T-cell (primary cell): Measurements from ENCODE around the gene MED26. TPM values are rescaled to one million over a fixed set of nuclear protein-coding genes. Genes with fewer than 3 reads are reported as not detected.

Experiments used
- ATAC-seq, 4 experiments: fragments of 200-7000 bp in 3 of 4; fragments of 150-1000 bp in 1 of 4; cut with Tn5 transposase; replicated peaks in 1 of 4; 1 replicate in 3 of 4; 2 replicates in 1 of 4; pipeline ENCODE4 v1.10.0; 2021; ENCODE audit warnings: moderate library complexity in 3 of 4, mild to moderate bottlenecking in 2 of 4, moderate number of reproducible peaks in 1 of 4
- CTCF ChIA-PET, 2 donors: fragments of 300-600 bp; sonication (Branson Sonifier 250); formaldehyde crosslinking; loops; one replicate each; lab custom pipeline; 2022; ENCODE audit warnings: antibody characterized with exemption in 2 of 2; lab: Charles Lee
- POLR2A ChIA-PET, 2 donors: fragments of 300-600 bp; sonication (Branson Sonifier 250); formaldehyde crosslinking; loops; one replicate each; lab custom pipeline; 2022; ENCODE audit warnings: antibody characterized with exemption in 2 of 2; lab: Charles Lee
- DNase-seq, 35 experiments: peaks; one replicate each; pipeline versions ENCODE4 v3.0.0 to v3.0.0-alpha.2; 2013 to 2023
- H3K27ac ChIP-seq: one replicate; pipeline ENCODE4 v1.5.1; 2013; ENCODE audit warnings: low read length
- H3K27me3 ChIP-seq, 2 experiments: replicated peaks in 1 of 2; 1 replicate in 1 of 2; 2 replicates in 1 of 2; pipeline versions ENCODE4 v1.6.1 to v1.7.0; 2013; ENCODE audit warnings: low read length in 1 of 2, mixed read lengths in 1 of 2; ENCODE audit not compliant: control insufficient read depth in 2 of 2, insufficient read depth in 2 of 2; ENCODE audit errors: extremely low read depth in 1 of 2
- H3K36me3 ChIP-seq, 2 donors: 1 replicate in 1 of 2; 2 replicates in 1 of 2; pipeline versions ENCODE4 v1.6.1 to v1.7.0; 2013; ENCODE audit warnings: low read length in 1 of 2; ENCODE audit not compliant: control insufficient read depth in 2 of 2, insufficient read depth in 1 of 2; ENCODE audit errors: extremely low read depth in 1 of 2
- H3K4me1 ChIP-seq, 2 experiments: 1 replicate in 1 of 2; 2 replicates in 1 of 2; pipeline versions ENCODE4 v1.6.1 to v1.7.0; 2013; ENCODE audit warnings: low read length in 2 of 2, mixed read lengths in 1 of 2; ENCODE audit not compliant: insufficient read depth in 2 of 2, control insufficient read depth in 1 of 2; ENCODE audit errors: extremely low read depth in 1 of 2
- H3K4me3 ChIP-seq, 2 donors: 1 replicate in 1 of 2; 2 replicates in 1 of 2; pipeline versions ENCODE4 v1.5.1 to v1.7.0; 2013; ENCODE audit warnings: mild to moderate bottlenecking in 2 of 2, low read length in 1 of 2, moderate library complexity in 1 of 2; ENCODE audit not compliant: control insufficient read depth in 1 of 2; ENCODE audit errors: extremely low read depth in 1 of 2
- H3K9me3 ChIP-seq: 2 replicates; pipeline ENCODE4 v1.7.0; 2013
- H3K27ac Mint-ChIP-seq, 2 donors: one replicate each; pipeline ENCODE4 v1.8.0; 2020 to 2021; ENCODE audit warnings: mild to moderate bottlenecking in 2 of 2, mixed read lengths in 2 of 2
- H3K27me3 Mint-ChIP-seq, 2 donors: one replicate each; pipeline ENCODE4 v1.8.0; 2021 to 2022; ENCODE audit warnings: mixed read lengths in 2 of 2
- H3K36me3 Mint-ChIP-seq: one replicate; pipeline ENCODE4 v1.8.0; 2021; ENCODE audit warnings: mixed read lengths
- H3K4me1 Mint-ChIP-seq, 3 donors: one replicate each; pipeline ENCODE4 v1.8.0; 2020 to 2022; ENCODE audit warnings: mixed read lengths in 3 of 3, mild to moderate bottlenecking in 1 of 3
- H3K4me3 Mint-ChIP-seq, 3 donors: one replicate each; pipeline ENCODE4 v1.8.0; 2020 to 2022; ENCODE audit warnings: mild to moderate bottlenecking in 3 of 3, mixed read lengths in 3 of 3, moderate library complexity in 3 of 3
- H3K9me3 Mint-ChIP-seq, 3 donors: one replicate each; pipeline ENCODE4 v1.8.0; 2020 to 2022; ENCODE audit warnings: mixed read lengths in 3 of 3
- WGBS: methylation state at CpG from one replicate; pipeline ENCODE4 v1.1.5; 2013; ENCODE audit warnings: missing lambda C conversion rate; ENCODE audit not compliant: insufficient coverage; 5-methylcytosine and 5-hydroxymethylcytosine counted together
- total RNA-seq, 35 experiments: library from RNA in 6 of 35; stranded (reverse) in 6 of 35; fragments of 120-200 nt in 1 of 35; gene quantifications; one replicate each; pipeline versions ENCODE4 v1.2.1 to v1.2.4 and lab custom pipeline; 2013 to 2026

The MED26 gene
- total RNA-seq, 5 donors from 2014 or later (not counting 1 experiment from before 2014, with no cell fraction given) = 14.7 to 42.0 (median 21.1) TPM

- H3K4me3 ChIP-seq = peak within 1 kb of the TSS; percentile 91 to 98
- H3K9me3 ChIP-seq = no peaks in the 10 kb centered on the region
- Mint-ChIP-seq H3K9me3 (no peaks in the 10 kb centered on the region), H3K4me3 (peak within 1 kb of the TSS; percentile 93 to 98 (median 93)), H3K27me3 (no peaks in the 10 kb centered on the region), H3K36me3 (peaks cover 17% of the 10 kb centered on the region), H3K27ac (peak within 1 kb of the TSS; percentile 94 to 100), H3K4me1 (peaks cover 28 to 50% (median 43%) of the 10 kb centered on the region in 3 donors)
- ATAC-seq (peak in 2 of 4 experiments; percentile 10 to 12), DNase-seq (peak in 26 of 35 experiments; percentile 0 to 61 (median 16))
- under 1% methylated on average over 64 of the region's 76 CpGs for WGBS
- peaks cover 11 to 27% of the 10 kb centered on the region in 2 donors for H3K36me3 ChIP-seq
- ChIA-PET CTCF (interaction anchor here in 1 of 2 donors (0.7 to 1.1 kb wide), 3 partner anchors 8 to 165 kb away, joined by 3 to 4 read pairs (median 3); partner anchors contain the start of genes C19orf44 and CALR3), POLR2A (interaction anchor here in 1 of 2 donors (0.7 to 1.1 kb wide), 2 partner anchors 95 to 1198 kb away, joined by 5 to 7 read pairs; no protein-coding TSS in a partner anchor)
- H3K27me3 ChIP-seq = peaks cover 0 to 7% of the 10 kb centered on the region in 2 experiments
- H3K27ac ChIP-seq = peak within 1 kb of the TSS; percentile 74
- peaks cover 7 to 48% of the 10 kb centered on the region in 2 experiments for H3K4me1 ChIP-seq
These were observed 32.9 kb upstream of the MED26 start, which contains the start of gene TMEM38A for GRCh38 chr19:16660763-16661479. TSS of gene TMEM38A (plus strand) at chr19:16661139. CDS start at chr19:16661218, 79 bp downstream.

- Mint-ChIP-seq H3K9me3 (no peaks in the 10 kb centered on the region), H3K27ac (peak within 1 kb of the TSS; percentile 94 to 100), H3K27me3 (no peaks in the 10 kb centered on the region), H3K4me1 (peaks cover 28 to 52% (median 44%) of the 10 kb centered on the region in 3 donors), H3K36me3 (peaks cover 18% of the 10 kb centered on the region), H3K4me3 (peak within 1 kb of the TSS; percentile 93 to 98 (median 93))
- Histone ChIP-seq H3K27me3 (peaks cover 0 to 7% of the 10 kb centered on the region in 2 experiments), H3K36me3 (peaks cover 15 to 33% of the 10 kb centered on the region in 2 donors), H3K4me1 (peaks cover 7 to 48% of the 10 kb centered on the region in 2 experiments), H3K9me3 (no peaks in the 10 kb centered on the region), H3K4me3 (peak within 1 kb of the TSS; percentile 91 to 98), H3K27ac (peak within 1 kb of the TSS; percentile 74)
- ATAC-seq (peak; percentile 96 to 98 (median 97)), DNase-seq (peak; percentile 95 to 99 (median 98))
- ChIA-PET POLR2A (interaction anchor here (0.5 to 1.0 kb wide), 5 partner anchors 76 to 1534 kb away, joined by 3 to 12 read pairs (median 5); partner anchors contain the start of genes C19orf44 (in 1 of the 2) and CALR3 (in 1 of the 2)), CTCF (interaction anchor here in 1 of 2 donors (0.6 to 1.1 kb wide), 5 partner anchors 9 to 589 kb away, joined by 3 to 6 read pairs (median 4); partner anchors contain the start of genes C19orf44 and CALR3)
- WGBS = under 1% methylated on average over 54 of the region's 60 CpGs
These were observed 32.1 kb upstream of the MED26 start, which contains the start of gene SMIM7 for GRCh38 chr19:16659832-16660708. TSS of gene SMIM7 (minus strand) at chr19:16660144. CDS start at chr19:16660110, 34 bp downstream.

- peak in 2 of 35 experiments; percentile 5 to 13 for DNase-seq
- peaks cover 15 to 39% of the 10 kb centered on the region in 2 donors for H3K36me3 ChIP-seq
- 5% methylated on average over 11 of the region's 14 CpGs for WGBS
- CTCF ChIA-PET = interaction anchor here in 1 of 2 donors (0.6 to 0.8 kb wide), 3 partner anchors 13 to 589 kb away, joined by 3 to 6 read pairs (median 4); no protein-coding TSS in a partner anchor
- H3K27ac ChIP-seq = peak overlapping the region; percentile 74
- Mint-ChIP-seq H3K4me3 (peak overlapping the region; percentile 93 to 98 (median 93)), H3K4me1 (peaks cover 28 to 55% (median 44%) of the 10 kb centered on the region in 3 donors), H3K27me3 (no peaks in the 10 kb centered on the region), H3K9me3 (no peaks in the 10 kb centered on the region), H3K27ac (peak overlapping the region; percentile 94 to 100), H3K36me3 (peaks cover 23% of the 10 kb centered on the region)
- peaks cover 0 to 7% of the 10 kb centered on the region in 2 experiments for H3K27me3 ChIP-seq
- H3K4me1 ChIP-seq = peaks cover 7 to 48% of the 10 kb centered on the region in 2 experiments
- H3K9me3 ChIP-seq = no peaks in the 10 kb centered on the region
- H3K4me3 ChIP-seq = peak overlapping the region; percentile 91 to 98
- no peak for ATAC-seq
- POLR2A ChIA-PET = interaction anchor here (0.5 to 1.0 kb wide), 4 partner anchors 75 to 1533 kb away, joined by 3 to 12 read pairs (median 6); partner anchors contain the start of genes C19orf44 (in 1 of the 2) and CALR3 (in 1 of the 2)
These were observed 31.4 kb upstream of the MED26 start for GRCh38 chr19:16659464-16659831.

- H3K9me3 ChIP-seq = no peaks in the 10 kb centered on the region
- H3K4me3 ChIP-seq = no peak overlapping the region
- POLR2A ChIA-PET = no interaction called here
- Mint-ChIP-seq H3K36me3 (peaks cover 37% of the 10 kb centered on the region), H3K4me3 (peak overlapping the region in 1 of 3 donors; percentile 40), H3K27ac (no peak overlapping the region), H3K27me3 (no peaks in the 10 kb centered on the region), H3K4me1 (peaks cover 22 to 53% (median 44%) of the 10 kb centered on the region in 3 donors), H3K9me3 (no peaks in the 10 kb centered on the region)
- ATAC-seq = no peak
- peaks cover 7 to 42% of the 10 kb centered on the region in 2 experiments for H3K4me1 ChIP-seq
- peaks cover 0 to 7% of the 10 kb centered on the region in 2 experiments for H3K27me3 ChIP-seq
- peaks cover 20 to 59% of the 10 kb centered on the region in 2 donors for H3K36me3 ChIP-seq
- CTCF ChIA-PET = no interaction called here
- no peak for DNase-seq
- no peak overlapping the region for H3K27ac ChIP-seq
- WGBS = no CpG with 5 or more reads among the region's 5 CpGs
These were observed 29.4 kb upstream of the MED26 start for GRCh38 chr19:16657384-16657783.

GRCh38 chr19:16655727-16656126 is 27.7 kb upstream of the MED26 start:
- no peak for DNase-seq
- no peaks in the 10 kb centered on the region for H3K9me3 ChIP-seq
- H3K9me3 Mint-ChIP-seq = no peaks in the 10 kb centered on the region
- H3K36me3 Mint-ChIP-seq = peaks cover 52% of the 10 kb centered on the region
- 93% methylated on average over 11 of the region's 11 CpGs for WGBS
- H3K36me3 ChIP-seq = peaks cover 24 to 75% of the 10 kb centered on the region in 2 donors
- H3K27me3 ChIP-seq = no peaks in the 10 kb centered on the region
- H3K4me3 ChIP-seq = no peak overlapping the region
- H3K4me1 ChIP-seq = peaks cover 7 to 34% of the 10 kb centered on the region in 2 experiments
- ChIA-PET POLR2A (interaction anchor here in 1 of 2 donors (0.6 to 0.7 kb wide), 2 partner anchors 212 to 733 kb away, joined by 3 to 9 read pairs; no protein-coding TSS in a partner anchor), CTCF (no interaction called here)
- H3K27ac Mint-ChIP-seq = no peak overlapping the region
- H3K27me3 Mint-ChIP-seq = no peaks in the 10 kb centered on the region
- H3K4me3 Mint-ChIP-seq = no peak overlapping the region
- H3K4me1 Mint-ChIP-seq = peaks cover 27 to 44% (median 39%) of the 10 kb centered on the region in 3 donors
- H3K27ac ChIP-seq = no peak overlapping the region
- no peak for ATAC-seq
